Right lobe of liver (tissue), 6 donors: Measurements from ENCODE around the gene FSTL4. TPM values are rescaled to one million over a fixed set of nuclear protein-coding genes. Genes with fewer than 3 reads are reported as not detected.

Source experiments
- ATAC-seq, 4 donors: fragments of 200-7000 bp; cut with Tn5 transposase; one replicate each; pipeline ENCODE4 v1.9.1; 2020; ENCODE audit warnings: mild to moderate bottlenecking in 4 of 4, moderate library complexity in 4 of 4
- DNase-seq, 3 donors: peaks; one replicate each; pipeline ENCODE4 v3.0.0-alpha.2; 2020
- H3K27ac ChIP-seq, 3 donors: fragments of 200-600 bp; one replicate each; pipeline ENCODE4 v1.8.0; 2022
- H3K27me3 ChIP-seq, 2 donors: fragments of 200-600 bp; one replicate each; pipeline ENCODE4 v1.8.0; 2022
- H3K36me3 ChIP-seq, 4 donors: fragments of 200-600 bp; sonication (generic) in 1 of 4; one replicate each; pipeline versions ENCODE4 v1.5.1 to v1.8.0; 2017 to 2022; ENCODE audit warnings: control low read depth in 1 of 4
- H3K4me1 ChIP-seq, 4 donors: fragments of 200-600 bp; sonication (generic) in 1 of 4; one replicate each; pipeline versions ENCODE4 v1.5.1 to v1.8.0; 2017 to 2022; ENCODE audit warnings: control low read depth in 1 of 4
- H3K4me3 ChIP-seq, 3 donors: fragments of 200-600 bp; one replicate each; pipeline ENCODE4 v1.8.0; 2022
- H3K9me3 ChIP-seq, 4 donors: fragments of 200-600 bp; sonication (generic) in 1 of 4; one replicate each; pipeline versions ENCODE4 v1.5.1 to v1.8.0; 2017 to 2022; ENCODE audit warnings: control low read depth in 1 of 4
- POLR2A ChIP-seq: fragments of 450-650 bp; IDR thresholded peaks from one replicate; pipeline ENCODE4 v1.6.1; 2017; ENCODE audit warnings: antibody characterized with exemption, mild to moderate bottlenecking
- WGBS: methylation state at CpG from one replicate; pipeline ENCODE4 v1.1.6; 2018; ENCODE audit warnings: low coverage, low lambda C conversion rate; ENCODE audit not compliant: insufficient coverage; ENCODE audit errors: missing lambda C conversion rate; 5-methylcytosine and 5-hydroxymethylcytosine counted together
- intact Hi-C, 2 donors: fragments of 100-400 bp; cut with DNase I; formaldehyde crosslinking; loops; one replicate each; pipeline versions ENCODE4 v1.11.2 to v1.14.1; 2022
- total RNA-seq, 6 experiments: library from RNA; depleted of rRNA in 2 of 6; stranded (reverse); fragments of >200 nt in 2 of 6; fragmentation: NEBNext Ultra II Directional in 3 of 6; extraction: Animal tissue kit (Norgen Biotek cat#: 25700) in 3 of 6; gene quantifications; one replicate each; pipeline versions ENCODE4 v1.1.0 to v1.2.4, GENCODE V29; 2016 to 2023
- TF ChIP-seq, protein P1 (sequence below), 4 donors: fragments of 200-600 bp in 3 of 4; fragments of 450-650 bp in 1 of 4; IDR thresholded peaks; one replicate each; pipeline versions ENCODE4 v1.5.1 to v1.8.0; 2016 to 2022; ENCODE audit warnings: antibody characterized with exemption in 4 of 4, mild to moderate bottlenecking in 2 of 4
- donor health status: DM: no; HTN: yes; CAD: no.
- donor health status: DM: no; HTN: no; CAD: no.
- donor health status: DM: no; HTN: no; CAD: no.
- donor health status: DM: no; HTN: yes; CAD: no.
- donor health status: DM: no; HTN: yes; CAD: no.

Gene FSTL4
- total RNA-seq, 6 experiments from 2014 or later = 0.62 to 1.3 (median 0.80) TPM; not detected in 3

DNA sequence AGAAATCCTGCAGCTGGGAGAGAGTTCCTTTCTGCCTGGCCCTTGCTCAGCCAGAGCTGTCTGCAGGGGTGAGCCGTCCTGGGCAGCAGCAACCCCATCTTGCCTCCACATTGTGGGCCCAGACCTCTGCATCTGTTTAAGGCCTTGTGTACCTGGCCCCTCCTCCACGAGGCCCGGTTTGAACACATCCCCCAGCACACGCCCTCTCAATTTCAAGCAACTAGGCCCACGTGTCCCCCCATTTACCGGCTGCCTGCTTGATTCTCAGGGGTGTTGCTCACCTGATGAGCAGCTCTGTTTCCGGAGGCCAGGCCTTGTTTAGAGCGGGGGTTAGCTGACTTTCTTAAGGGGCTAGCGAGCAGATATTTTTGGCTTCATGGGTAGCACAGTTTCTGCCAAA lies 378.7 kb downstream of the FSTL4 start:
- H3K4me1 ChIP-seq = peaks cover 0 to 15% (median 0%) of the 10 kb centered on the region in 4 donors
- DNase-seq = no peak
- 85% methylated on average over 5 of the region's 9 CpGs for WGBS
- no peaks in the 10 kb centered on the region for H3K36me3 ChIP-seq
- H3K9me3 ChIP-seq = no peaks in the 10 kb centered on the region
- TF ChIP-seq POLR2A = no peak
- TF ChIP-seq, protein P1, sequence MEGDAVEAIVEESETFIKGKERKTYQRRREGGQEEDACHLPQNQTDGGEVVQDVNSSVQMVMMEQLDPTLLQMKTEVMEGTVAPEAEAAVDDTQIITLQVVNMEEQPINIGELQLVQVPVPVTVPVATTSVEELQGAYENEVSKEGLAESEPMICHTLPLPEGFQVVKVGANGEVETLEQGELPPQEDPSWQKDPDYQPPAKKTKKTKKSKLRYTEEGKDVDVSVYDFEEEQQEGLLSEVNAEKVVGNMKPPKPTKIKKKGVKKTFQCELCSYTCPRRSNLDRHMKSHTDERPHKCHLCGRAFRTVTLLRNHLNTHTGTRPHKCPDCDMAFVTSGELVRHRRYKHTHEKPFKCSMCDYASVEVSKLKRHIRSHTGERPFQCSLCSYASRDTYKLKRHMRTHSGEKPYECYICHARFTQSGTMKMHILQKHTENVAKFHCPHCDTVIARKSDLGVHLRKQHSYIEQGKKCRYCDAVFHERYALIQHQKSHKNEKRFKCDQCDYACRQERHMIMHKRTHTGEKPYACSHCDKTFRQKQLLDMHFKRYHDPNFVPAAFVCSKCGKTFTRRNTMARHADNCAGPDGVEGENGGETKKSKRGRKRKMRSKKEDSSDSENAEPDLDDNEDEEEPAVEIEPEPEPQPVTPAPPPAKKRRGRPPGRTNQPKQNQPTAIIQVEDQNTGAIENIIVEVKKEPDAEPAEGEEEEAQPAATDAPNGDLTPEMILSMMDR (IDR thresholded peaks at IDR 0.05) = no peak
- intact Hi-C loops = no loop called here
- no peak overlapping the region for H3K4me3 ChIP-seq
- H3K27me3 ChIP-seq = no peaks in the 10 kb centered on the region
- H3K27ac ChIP-seq = no peak overlapping the region
- ATAC-seq = no peak

DNA sequence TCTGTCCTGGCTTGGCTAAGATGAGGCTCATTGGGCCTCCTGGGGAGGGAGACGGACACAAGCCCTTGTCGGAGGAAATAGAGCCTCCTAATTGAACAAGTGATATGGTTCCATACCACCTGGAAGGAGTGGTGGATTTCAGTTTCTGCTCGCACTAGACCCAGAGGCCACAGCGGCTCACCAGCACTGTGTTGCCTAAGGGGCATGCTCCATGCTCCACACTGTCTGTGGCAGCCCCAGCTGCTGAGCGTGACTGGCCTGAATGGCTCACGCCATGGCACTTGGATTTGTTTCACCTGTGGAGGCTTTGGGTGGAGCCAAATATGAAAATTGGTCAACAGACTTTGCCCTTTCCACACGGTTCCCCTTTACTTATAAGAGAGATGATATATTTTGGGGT lies 379.4 kb downstream of the FSTL4 start:
- no peak for DNase-seq

DNA sequence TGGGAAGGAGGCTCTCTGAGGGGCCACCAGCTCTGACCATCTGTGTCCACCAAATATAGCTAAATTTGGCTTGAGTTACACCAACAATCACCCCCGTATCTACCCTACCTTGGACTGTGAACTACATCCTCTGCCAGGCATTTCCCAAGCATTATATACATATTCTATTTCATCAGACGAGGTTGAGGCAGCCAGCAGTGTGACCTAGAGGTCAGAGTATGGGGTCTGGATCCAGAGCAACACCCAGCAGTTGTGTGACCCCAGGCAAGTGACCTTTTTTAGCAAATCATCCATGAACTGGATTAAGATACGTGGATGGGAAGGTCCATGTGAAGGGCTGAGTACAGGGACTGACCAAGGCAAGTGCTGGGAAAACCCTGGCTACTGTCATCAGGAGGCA lies 379.9 kb downstream of the FSTL4 start:
- intact Hi-C loops = no loop called here
- peak in 2 of 3 donors; percentile 46 to 56 for DNase-seq
- H3K27me3 ChIP-seq = no peaks in the 10 kb centered on the region
- peak; percentile 54 to 89 (median 80) for ATAC-seq
- H3K36me3 ChIP-seq = no peaks in the 10 kb centered on the region
- peaks cover 0 to 15% (median 0%) of the 10 kb centered on the region in 4 donors for H3K4me1 ChIP-seq
- WGBS = 29% methylated on average over 3 of the region's 3 CpGs
- H3K27ac ChIP-seq = no peak overlapping the region
- no peaks in the 10 kb centered on the region for H3K9me3 ChIP-seq
- no peak overlapping the region for H3K4me3 ChIP-seq
- no peak for TF ChIP-seq POLR2A
- TF ChIP-seq, protein P1 (IDR thresholded peaks at IDR 0.05) = no peak

More for the DNA sequence above, 379.4 kb downstream of the FSTL4 start:
- peaks cover 0 to 15% (median 0%) of the 10 kb centered on the region in 4 donors for H3K4me1 ChIP-seq
- H3K36me3 ChIP-seq = no peaks in the 10 kb centered on the region
- intact Hi-C loops = no loop called here
- 88% methylated on average over 5 of the region's 7 CpGs for WGBS
- TF ChIP-seq, protein P1 (IDR thresholded peaks at IDR 0.05) = no peak
- TF ChIP-seq POLR2A = no peak
- H3K27ac ChIP-seq = no peak overlapping the region
- H3K27me3 ChIP-seq = no peaks in the 10 kb centered on the region
- no peaks in the 10 kb centered on the region for H3K9me3 ChIP-seq
- H3K4me3 ChIP-seq = no peak overlapping the region
- no peak for ATAC-seq

DNA sequence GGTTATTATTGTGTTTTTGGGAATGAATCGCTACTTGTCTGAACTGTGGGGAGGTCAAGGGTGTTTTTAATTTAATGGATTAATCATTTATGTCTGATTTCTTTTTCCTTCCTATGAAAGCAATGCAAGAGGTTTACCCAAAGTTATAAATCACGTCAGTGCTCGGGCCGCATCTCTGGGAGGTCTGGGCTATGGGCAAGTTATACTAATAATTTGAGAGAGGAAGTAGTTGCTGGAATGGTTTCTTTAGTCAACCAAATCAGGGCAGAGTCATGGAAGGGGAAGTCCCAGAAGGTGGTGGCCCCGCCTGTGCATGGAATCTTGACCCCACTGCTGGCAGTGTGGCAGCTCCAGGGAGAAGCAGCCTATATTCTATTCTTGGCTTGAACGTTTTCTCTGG lies 380.3 kb downstream of the FSTL4 start:
- peak in 2 of 3 donors; percentile 57 to 58 for DNase-seq
- WGBS = 25% methylated on average over 6 of the region's 6 CpGs
- H3K9me3 ChIP-seq = no peaks in the 10 kb centered on the region
- no peak overlapping the region for H3K27ac ChIP-seq
- H3K27me3 ChIP-seq = no peaks in the 10 kb centered on the region
- peaks cover 0 to 15% (median 0%) of the 10 kb centered on the region in 4 donors for H3K4me1 ChIP-seq
- peak; percentile 74 to 89 (median 86) for ATAC-seq
- no peaks in the 10 kb centered on the region for H3K36me3 ChIP-seq
- intact Hi-C loops = no loop called here
- TF ChIP-seq, protein P1 (IDR thresholded peaks at IDR 0.05) = no peak
- TF ChIP-seq POLR2A = no peak
- H3K4me3 ChIP-seq = no peak overlapping the region
